ENCODE data around the gene GATM.
A peak's percentile ranks its signal among the peaks of the same experiment; 100 is the strongest.

The GATM gene

DNA sequence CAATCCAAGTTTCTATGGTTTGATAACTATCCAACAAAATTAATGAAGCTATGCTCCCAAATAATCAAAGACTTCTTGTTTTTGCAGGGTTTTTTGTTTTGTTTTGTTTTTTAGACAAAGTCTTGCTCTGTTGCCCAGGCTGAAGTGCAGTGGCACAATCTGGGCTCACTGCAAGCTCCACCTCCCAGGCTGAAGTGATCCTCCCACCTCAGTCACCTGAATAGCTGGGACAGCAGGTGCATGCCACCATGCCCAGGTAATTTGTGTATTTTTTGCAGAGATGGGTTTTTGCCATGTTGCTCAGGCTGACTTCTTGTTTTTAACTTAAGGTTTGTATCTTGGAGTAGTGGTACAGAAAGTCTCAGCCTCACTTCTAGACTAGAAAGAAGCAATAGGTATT is 11.0 kb upstream of the GATM start:
- H3K9me3 ChIP-seq (ENCODE audit: control insufficient read depth, low read length), result no peaks in the 10 kb centered on the region
- H3K4me1 ChIP-seq (ENCODE audit: control insufficient read depth, insufficient read depth, low read length), result no peaks in the 10 kb centered on the region
- H3K36me3 ChIP-seq (ENCODE audit: control insufficient read depth, insufficient read depth, low read length), result no peaks in the 10 kb centered on the region
- no peak overlapping the region for H3K4me3 ChIP-seq (ENCODE audit: insufficient read depth, low read depth, low read length)
- H3K27ac ChIP-seq (ENCODE audit: insufficient read depth, low read depth, low read length, poor library complexity, severe bottlenecking), result no peak overlapping the region
- peaks cover 32% of the 10 kb centered on the region for H3K27me3 ChIP-seq (ENCODE audit: control insufficient read depth, insufficient read depth, low read length, poor library complexity, severe bottlenecking)

GRCh38 chr15:45387380-45388007 is 9.2 kb upstream of the GATM start:
- no peak overlapping the region for H3K4me3 ChIP-seq (ENCODE audit: insufficient read depth, low read depth, low read length)
- 71 to 89% methylated on average over 1 of the region's 1 CpG for WGBS, 2 experiments
- no peaks in the 10 kb centered on the region for H3K9me3 ChIP-seq (ENCODE audit: control insufficient read depth, low read length)
- no peaks in the 10 kb centered on the region for H3K36me3 ChIP-seq (ENCODE audit: control insufficient read depth, insufficient read depth, low read length)
- H3K4me1 ChIP-seq (ENCODE audit: control insufficient read depth, insufficient read depth, low read length), result no peaks in the 10 kb centered on the region
- no peak overlapping the region for H3K27ac ChIP-seq (ENCODE audit: insufficient read depth, low read depth, low read length, poor library complexity, severe bottlenecking)
- H3K27me3 ChIP-seq (ENCODE audit: control insufficient read depth, insufficient read depth, low read length, poor library complexity, severe bottlenecking), result peaks cover 43% of the 10 kb centered on the region

- no peaks in the 10 kb centered on the region for H3K9me3 ChIP-seq (ENCODE audit: control insufficient read depth, low read length)
- no peaks in the 10 kb centered on the region for H3K36me3 ChIP-seq (ENCODE audit: control insufficient read depth, insufficient read depth, low read length)
- H3K27ac ChIP-seq (ENCODE audit: insufficient read depth, low read depth, low read length, poor library complexity, severe bottlenecking), result no peak overlapping the region
- 100% methylated on average over 1 of the region's 1 CpG; no CpG with 5 or more reads in 1 of the 2 experiments for WGBS, 2 experiments
- H3K27me3 ChIP-seq (ENCODE audit: control insufficient read depth, insufficient read depth, low read length, poor library complexity, severe bottlenecking), result peaks cover 44% of the 10 kb centered on the region
- no peaks in the 10 kb centered on the region for H3K4me1 ChIP-seq (ENCODE audit: control insufficient read depth, insufficient read depth, low read length)
- no peak overlapping the region for H3K4me3 ChIP-seq (ENCODE audit: insufficient read depth, low read depth, low read length)
Observed at GRCh38 chr15:45386974-45387373, 8.6 kb upstream of the GATM start.

DNA sequence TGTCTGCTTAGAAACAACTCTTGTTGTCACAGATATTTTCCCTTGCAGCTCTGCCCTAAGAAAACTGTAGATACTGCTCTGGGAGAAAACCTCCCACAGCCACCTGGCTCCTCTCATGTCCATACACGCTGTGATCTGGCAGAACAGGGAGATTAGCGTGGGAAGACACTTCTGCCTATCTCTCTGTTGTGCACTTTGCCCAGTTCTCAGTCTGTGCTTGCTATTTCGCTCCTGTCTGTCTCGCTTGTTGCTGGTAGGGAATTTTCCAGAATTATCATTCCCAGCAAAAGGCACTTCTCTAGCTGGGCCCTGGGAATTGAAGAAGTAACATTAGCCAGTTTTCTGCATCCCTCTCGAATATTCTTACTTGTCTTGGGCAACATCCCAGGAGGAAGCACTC is 8.1 kb upstream of the GATM start:
- Histone ChIP-seq H3K4me3 (ENCODE audit: insufficient read depth, low read depth, low read length) (no peak overlapping the region), H3K27me3 (ENCODE audit: control insufficient read depth, insufficient read depth, low read length, poor library complexity, severe bottlenecking) (peaks cover 47% of the 10 kb centered on the region), H3K4me1 (ENCODE audit: control insufficient read depth, insufficient read depth, low read length) (no peaks in the 10 kb centered on the region), H3K9me3 (ENCODE audit: control insufficient read depth, low read length) (no peaks in the 10 kb centered on the region), H3K36me3 (ENCODE audit: control insufficient read depth, insufficient read depth, low read length) (no peaks in the 10 kb centered on the region), H3K27ac (ENCODE audit: insufficient read depth, low read depth, low read length, poor library complexity, severe bottlenecking) (no peak overlapping the region)
- WGBS, 2 experiments, result 79 to 85% methylated on average over 5 of the region's 5 CpGs

DNA sequence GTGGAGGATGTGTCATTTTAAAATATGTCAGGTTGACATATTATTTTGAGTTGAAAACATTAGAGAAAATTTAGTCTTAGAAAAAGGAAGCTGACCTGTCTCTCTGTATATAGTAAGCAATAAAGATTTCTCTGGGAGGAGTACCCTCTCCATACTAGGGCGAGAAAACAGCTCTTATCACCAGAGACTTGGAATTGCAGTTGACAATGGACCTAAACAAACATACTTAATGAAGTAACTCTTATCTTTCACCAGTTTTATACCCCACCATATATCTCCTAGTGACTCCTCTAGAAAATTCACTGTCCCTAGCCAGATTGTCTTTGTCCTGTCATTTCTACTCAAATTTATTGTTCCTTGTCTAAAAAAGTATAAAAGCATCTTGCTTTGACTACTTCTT is 7.2 kb upstream of the GATM start:
- Histone ChIP-seq H3K4me3 (ENCODE audit: insufficient read depth, low read depth, low read length) (no peak overlapping the region), H3K9me3 (ENCODE audit: control insufficient read depth, low read length) (no peaks in the 10 kb centered on the region), H3K36me3 (ENCODE audit: control insufficient read depth, insufficient read depth, low read length) (no peaks in the 10 kb centered on the region), H3K27ac (ENCODE audit: insufficient read depth, low read depth, low read length, poor library complexity, severe bottlenecking) (no peak overlapping the region), H3K27me3 (ENCODE audit: control insufficient read depth, insufficient read depth, low read length, poor library complexity, severe bottlenecking) (peaks cover 53% of the 10 kb centered on the region), H3K4me1 (ENCODE audit: control insufficient read depth, insufficient read depth, low read length) (no peaks in the 10 kb centered on the region)
- 80 to 81% methylated on average over 1 of the region's 1 CpG for WGBS, 2 experiments

DNA sequence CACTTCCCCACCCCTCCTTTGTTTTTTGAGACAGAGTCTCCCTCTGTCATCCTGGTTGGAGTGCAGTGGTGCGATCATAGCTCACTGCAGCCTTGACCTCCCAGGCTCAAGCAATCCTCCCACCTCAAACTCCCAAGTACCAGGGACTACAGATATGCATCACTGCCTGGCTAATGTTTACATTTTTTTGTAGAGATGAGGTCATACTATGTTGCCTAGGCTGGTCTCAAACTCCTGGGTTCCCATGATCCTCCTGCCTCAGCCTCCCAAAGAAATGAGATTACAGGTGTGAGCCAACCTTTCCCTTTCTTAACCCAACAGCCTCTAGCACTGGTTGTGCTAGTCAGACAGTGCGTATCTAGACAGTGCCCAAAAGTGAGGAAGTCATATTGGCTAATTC is 6.4 kb upstream of the GATM start:
- Histone ChIP-seq H3K27ac (ENCODE audit: insufficient read depth, low read depth, low read length, poor library complexity, severe bottlenecking) (no peak overlapping the region), H3K4me1 (ENCODE audit: control insufficient read depth, insufficient read depth, low read length) (no peaks in the 10 kb centered on the region), H3K9me3 (ENCODE audit: control insufficient read depth, low read length) (no peaks in the 10 kb centered on the region), H3K36me3 (ENCODE audit: control insufficient read depth, insufficient read depth, low read length) (no peaks in the 10 kb centered on the region), H3K4me3 (ENCODE audit: insufficient read depth, low read depth, low read length) (no peak overlapping the region), H3K27me3 (ENCODE audit: control insufficient read depth, insufficient read depth, low read length, poor library complexity, severe bottlenecking) (peaks cover 61% of the 10 kb centered on the region)
- 84 to 89% methylated on average over 2 of the region's 2 CpGs for WGBS, 2 experiments

DNA sequence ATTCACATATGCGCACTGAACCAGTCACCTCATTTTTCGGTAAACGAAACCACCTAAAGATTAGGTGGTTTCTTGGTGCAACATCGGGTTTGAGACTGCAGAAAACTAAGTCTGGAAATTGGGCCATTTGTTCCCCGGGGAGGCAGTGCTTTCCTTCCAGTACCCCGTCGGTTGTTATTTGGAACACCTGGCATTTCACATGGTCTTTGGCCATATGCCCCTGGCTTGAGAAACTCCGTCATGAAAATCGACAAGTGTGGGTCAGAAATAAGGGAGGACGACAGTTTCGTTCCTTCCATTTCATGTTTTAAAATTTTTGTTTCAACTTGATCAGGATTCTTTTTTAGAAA is 544 bp upstream of the GATM start:
- 57 to 60% methylated on average over 11 of the region's 11 CpGs for WGBS, 2 experiments
- Histone ChIP-seq H3K27ac (ENCODE audit: insufficient read depth, low read depth, low read length, poor library complexity, severe bottlenecking) (no peak overlapping the region), H3K4me1 (ENCODE audit: control insufficient read depth, insufficient read depth, low read length) (peaks cover 13% of the 10 kb centered on the region), H3K9me3 (ENCODE audit: control insufficient read depth, low read length) (no peaks in the 10 kb centered on the region), H3K27me3 (ENCODE audit: control insufficient read depth, insufficient read depth, low read length, poor library complexity, severe bottlenecking) (peaks cover 78% of the 10 kb centered on the region), H3K36me3 (ENCODE audit: control insufficient read depth, insufficient read depth, low read length) (no peaks in the 10 kb centered on the region), H3K4me3 (ENCODE audit: insufficient read depth, low read depth, low read length) (peak overlapping the region; percentile 41)

GRCh38 chr15:45377609-45378148 is 665 bp downstream of the GATM start:
- no peak overlapping the region for H3K27ac ChIP-seq (ENCODE audit: insufficient read depth, low read depth, low read length, poor library complexity, severe bottlenecking)
- peaks cover 13% of the 10 kb centered on the region for H3K4me1 ChIP-seq (ENCODE audit: control insufficient read depth, insufficient read depth, low read length)
- 2% methylated on average over 32 of the region's 32 CpGs for WGBS, 2 experiments
- H3K27me3 ChIP-seq (ENCODE audit: control insufficient read depth, insufficient read depth, low read length, poor library complexity, severe bottlenecking), result peaks cover 73% of the 10 kb centered on the region
- H3K9me3 ChIP-seq (ENCODE audit: control insufficient read depth, low read length), result no peaks in the 10 kb centered on the region
- no peaks in the 10 kb centered on the region for H3K36me3 ChIP-seq (ENCODE audit: control insufficient read depth, insufficient read depth, low read length)
- H3K4me3 ChIP-seq (ENCODE audit: insufficient read depth, low read depth, low read length), result peak overlapping the region; percentile 41

DNA sequence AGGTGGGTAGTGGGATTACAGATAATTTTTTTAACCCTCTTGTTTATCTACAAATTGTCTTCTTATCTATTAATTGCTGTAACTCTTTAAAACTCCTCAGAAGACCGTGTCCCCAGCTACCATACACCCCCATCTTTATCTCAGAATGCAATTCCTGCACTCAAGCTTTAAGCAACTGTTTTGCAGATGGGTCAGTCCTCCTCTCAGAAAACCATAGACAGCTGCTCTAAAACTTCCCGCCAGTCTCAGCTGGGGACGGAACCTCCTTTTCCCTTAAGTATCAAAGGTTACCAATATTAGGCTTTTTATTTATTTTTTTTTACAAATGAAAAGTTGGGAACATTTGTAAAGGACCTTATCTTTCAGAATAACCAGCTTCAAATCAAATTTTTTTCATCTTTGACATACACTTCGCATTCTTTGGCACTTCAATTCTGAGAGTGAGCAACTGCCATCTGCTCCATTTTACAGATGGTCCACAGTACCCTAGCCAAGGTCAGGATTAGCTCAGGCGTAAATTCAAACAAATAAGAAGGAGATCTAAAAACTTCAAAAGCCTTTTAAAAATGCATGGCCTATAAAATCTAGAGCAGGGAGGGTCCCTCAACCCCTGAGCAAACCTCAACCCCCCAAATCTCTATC is 1.3 kb downstream of the GATM start:
- H3K27me3 ChIP-seq (ENCODE audit: control insufficient read depth, insufficient read depth, low read length, poor library complexity, severe bottlenecking), result peaks cover 68% of the 10 kb centered on the region
- peak overlapping the region; percentile 41 for H3K4me3 ChIP-seq (ENCODE audit: insufficient read depth, low read depth, low read length)
- WGBS, 2 experiments, result 62 to 72% methylated on average over 3 to 4 of the region's 5 CpGs
- H3K36me3 ChIP-seq (ENCODE audit: control insufficient read depth, insufficient read depth, low read length), result no peaks in the 10 kb centered on the region
- H3K4me1 ChIP-seq (ENCODE audit: control insufficient read depth, insufficient read depth, low read length), result peaks cover 13% of the 10 kb centered on the region
- H3K9me3 ChIP-seq (ENCODE audit: control insufficient read depth, low read length), result no peaks in the 10 kb centered on the region
- no peak overlapping the region for H3K27ac ChIP-seq (ENCODE audit: insufficient read depth, low read depth, low read length, poor library complexity, severe bottlenecking)

DNA sequence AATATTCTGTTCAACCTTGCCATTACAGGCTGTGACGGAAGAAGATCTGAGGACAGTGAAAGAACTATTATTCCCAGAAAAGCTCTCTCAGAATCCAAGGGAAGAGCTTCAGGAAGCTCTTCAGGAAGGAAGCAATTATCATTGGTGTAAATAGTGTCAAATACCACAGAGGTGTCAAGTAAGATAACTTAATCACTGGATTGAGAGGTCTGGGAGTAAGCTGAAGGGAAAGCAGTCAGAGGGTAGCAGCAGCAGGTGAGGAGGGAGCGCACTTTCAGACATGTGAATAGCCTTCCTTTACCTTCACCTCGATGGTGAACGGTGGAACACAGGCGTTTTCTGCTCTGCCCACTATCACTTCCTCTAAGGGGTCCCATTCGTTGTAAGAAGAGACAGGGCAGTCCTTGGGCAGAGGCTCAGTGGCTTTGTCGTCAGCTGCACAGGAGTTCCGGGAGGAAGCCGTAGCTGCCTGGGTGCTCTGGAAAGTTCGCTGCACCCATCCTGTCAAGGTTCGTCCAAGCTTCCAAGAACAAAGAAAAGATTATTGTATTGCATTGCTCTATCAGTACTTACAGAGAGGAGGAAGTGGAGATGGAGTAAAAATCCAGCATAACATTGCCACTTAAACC is 1.9 kb downstream of the GATM start:
- Histone ChIP-seq H3K36me3 (ENCODE audit: control insufficient read depth, insufficient read depth, low read length) (no peaks in the 10 kb centered on the region), H3K4me3 (ENCODE audit: insufficient read depth, low read depth, low read length) (no peak overlapping the region), H3K9me3 (ENCODE audit: control insufficient read depth, low read length) (no peaks in the 10 kb centered on the region), H3K27ac (ENCODE audit: insufficient read depth, low read depth, low read length, poor library complexity, severe bottlenecking) (no peak overlapping the region), H3K4me1 (ENCODE audit: control insufficient read depth, insufficient read depth, low read length) (peaks cover 13% of the 10 kb centered on the region), H3K27me3 (ENCODE audit: control insufficient read depth, insufficient read depth, low read length, poor library complexity, severe bottlenecking) (peaks cover 62% of the 10 kb centered on the region)
- WGBS, 2 experiments, result 59 to 63% methylated on average over 11 of the region's 11 CpGs

Measured in ectodermal cell (in vitro differentiated cells).